NCI-H82 treated with DMSO at 0.1 percent for 48 hours (cell line): ENCODE measurements around the gene LDHA.

ENCODE experiments used
- DNase-seq: peaks from one replicate; lab custom pipeline; 2025; ENCODE audit not compliant: unreplicated experiment; lab: John Stamatoyannopoulos, UW

The LDHA gene

DNA sequence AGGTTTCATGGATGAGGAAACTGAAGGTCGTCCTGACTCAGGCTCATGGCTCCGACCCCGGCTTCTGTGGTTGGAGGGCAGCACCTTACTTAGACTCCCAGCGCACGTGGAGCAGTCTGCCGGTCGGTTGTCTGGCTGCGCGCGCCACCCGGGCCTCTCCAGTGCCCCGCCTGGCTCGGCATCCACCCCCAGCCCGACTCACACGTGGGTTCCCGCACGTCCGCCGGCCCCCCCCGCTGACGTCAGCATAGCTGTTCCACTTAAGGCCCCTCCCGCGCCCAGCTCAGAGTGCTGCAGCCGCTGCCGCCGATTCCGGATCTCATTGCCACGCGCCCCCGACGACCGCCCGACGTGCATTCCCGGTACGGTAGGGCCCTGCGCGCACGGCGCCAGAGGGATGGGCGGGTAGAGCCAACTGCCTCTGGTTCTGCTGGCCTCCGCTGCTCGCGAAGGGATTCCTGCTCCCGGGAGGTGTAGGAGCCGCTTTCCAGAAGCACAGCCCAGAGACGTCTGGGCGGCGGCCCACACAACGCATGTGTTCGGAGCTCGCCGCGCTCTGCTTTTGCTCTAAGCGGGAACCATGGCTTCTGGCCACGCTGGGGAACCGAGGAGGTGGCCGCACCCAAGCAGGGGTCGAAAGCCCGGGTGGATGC, at the start of gene LDHA:
Gene LDHA (plus strand): TSS at position 289 of the 653 bp plus-strand sequence. CDS start 2,280 bp downstream, outside the sequence.
- DNase-seq = peak; percentile 70

DNA sequence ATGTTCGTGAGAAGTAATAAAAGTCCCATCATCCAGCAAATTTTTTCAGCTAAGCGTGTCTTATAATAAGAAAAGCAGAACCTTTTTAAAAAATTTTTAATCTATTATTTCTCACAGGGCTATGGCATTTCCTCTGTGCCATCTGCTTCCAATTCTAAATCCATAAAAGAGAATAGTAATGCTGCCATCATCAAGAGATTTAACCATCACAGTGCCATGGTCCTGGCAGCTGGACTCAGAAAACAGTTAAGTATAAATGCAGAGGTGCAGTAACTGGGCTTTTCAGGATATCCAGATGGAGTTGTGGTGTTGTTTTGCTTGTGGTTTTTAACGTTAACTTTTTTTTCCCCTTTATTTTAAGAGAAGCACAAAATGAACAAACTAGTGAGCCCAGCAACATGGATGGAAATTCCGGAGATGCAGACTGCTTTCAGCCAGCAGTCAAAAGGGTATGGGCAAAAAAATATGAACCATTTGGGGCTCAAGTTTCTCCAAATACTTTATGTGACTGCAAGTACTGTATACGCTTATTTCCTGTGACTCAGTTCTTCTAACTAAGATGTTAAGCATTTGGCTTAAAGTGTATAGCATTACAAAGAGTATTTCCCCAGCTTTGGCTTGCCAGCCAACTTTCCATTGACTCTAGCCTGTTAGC, 46.8 kb upstream of the LDHA start:
- no peak for DNase-seq

DNA sequence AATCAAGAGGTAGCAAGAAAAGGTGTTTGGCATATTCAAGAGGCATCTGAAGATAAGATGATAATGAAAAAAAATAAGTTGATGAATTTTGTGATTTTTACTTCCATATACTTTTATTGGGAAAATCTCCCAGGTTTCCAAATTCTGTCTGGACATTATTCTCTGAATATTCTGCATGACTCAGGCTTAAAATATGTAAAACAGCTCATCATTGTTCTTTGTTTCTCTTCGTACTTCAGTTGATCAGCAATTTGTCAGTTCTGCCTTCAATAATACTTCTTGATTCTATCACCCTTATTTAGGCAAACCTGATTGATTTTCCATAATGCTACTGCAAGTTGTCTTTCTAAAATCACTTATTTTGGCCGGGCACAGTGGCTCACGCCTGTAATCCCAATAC, 41.8 kb upstream of the LDHA start:
- DNase-seq = no peak

DNA sequence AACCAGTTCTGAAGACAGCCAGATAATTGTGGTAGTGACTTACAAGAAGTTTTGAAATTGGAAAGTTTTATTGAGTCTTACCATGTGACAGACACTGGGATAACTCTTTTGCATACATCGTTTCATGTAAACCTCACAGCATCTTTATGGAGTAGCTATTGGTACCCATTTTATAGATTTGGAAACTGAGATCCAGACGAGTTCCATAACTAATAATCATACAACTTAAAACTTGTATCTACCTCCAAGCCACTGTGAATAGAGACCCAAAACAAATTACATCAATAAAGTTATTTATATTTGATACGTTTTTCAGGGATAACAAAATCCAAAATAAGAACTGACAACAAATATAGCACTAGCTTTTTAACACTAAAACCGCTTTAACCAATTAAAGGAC, 35.7 kb upstream of the LDHA start:
- DNase-seq = no peak

DNA sequence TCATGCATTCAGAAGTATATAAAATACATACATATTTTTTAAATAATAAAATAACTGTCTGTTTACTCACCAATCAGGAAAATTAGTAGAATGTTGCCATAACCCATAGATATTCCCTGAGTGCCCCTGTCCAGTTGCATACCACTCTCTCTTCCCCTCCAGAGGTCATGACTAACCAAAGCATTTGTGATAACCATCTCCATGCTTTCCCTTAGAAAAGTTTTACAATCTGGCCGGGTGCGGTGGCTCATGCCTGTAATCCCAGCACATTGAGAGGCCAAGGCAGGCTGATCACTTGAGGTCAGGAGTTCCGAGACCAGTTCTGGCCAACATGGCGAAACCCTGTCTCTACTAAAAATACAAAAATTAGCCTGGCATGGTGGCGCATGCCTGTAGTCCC, 33.2 kb upstream of the LDHA start:
- no peak for DNase-seq

DNA sequence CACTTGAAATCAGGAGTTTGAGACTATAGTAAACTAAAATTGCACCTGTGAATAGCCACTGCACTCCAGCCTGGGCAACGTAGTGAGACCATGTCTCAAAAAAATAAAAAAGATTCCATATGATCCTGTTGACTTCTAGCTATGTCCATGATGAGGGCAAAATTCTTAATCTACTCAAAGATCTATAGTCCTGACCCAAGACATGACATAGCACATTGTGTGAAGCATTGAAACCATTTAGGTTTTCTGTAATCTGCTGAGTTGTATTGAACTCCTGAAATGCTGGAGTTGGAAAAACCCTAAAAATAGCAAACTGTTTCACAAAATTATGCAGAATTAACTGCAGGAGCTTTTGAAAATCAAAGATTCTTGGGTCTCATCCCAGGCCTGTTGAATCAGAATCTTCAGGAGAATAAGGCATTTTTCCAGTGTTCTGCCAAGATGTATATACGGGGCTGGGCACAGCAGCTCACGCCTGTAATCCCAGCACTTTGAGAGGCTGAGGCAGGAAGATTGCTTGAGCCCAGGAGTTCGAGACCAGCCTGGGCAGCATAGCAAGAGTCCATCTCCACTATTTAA, 29.8 kb upstream of the LDHA start:
- DNase-seq = no peak

DNA sequence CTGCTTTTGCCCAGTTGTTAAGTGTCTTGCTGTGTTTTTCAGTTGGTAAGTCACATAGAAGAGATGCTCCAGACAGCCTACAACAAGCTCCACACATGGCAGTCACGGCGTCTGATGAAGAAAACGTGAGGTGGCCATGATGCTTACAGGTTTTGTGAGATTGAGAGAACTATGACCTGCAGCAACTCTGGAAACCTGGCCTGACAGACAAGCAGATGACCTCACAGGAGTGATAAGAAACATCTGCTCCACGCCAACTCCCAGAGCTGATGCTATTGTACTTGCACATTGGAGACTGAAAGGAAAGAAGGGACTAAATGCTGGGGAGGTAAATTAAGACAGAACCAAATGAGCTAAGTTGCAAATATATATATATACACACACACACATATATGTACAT, 28.6 kb upstream of the LDHA start:
- DNase-seq = no peak

DNA sequence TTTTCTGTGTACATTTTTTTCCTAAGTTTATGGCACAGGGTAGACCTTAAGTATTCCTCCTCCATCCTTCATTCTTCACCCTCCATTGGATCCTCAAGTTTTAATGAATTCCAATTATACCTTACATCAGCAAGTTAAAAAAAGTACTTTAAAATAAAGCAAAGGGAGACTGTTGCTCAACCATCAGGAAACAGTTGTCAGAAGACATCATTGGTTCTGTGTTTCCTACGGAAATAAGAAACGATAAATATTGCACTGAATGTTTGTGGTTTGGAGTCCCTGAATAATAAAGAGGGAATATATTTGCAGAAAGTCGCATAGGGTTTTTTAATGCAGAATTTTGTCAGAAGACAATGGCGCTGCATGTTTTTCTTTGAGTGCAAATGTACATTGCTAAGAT, 28.1 kb upstream of the LDHA start:
- no peak for DNase-seq

DNA sequence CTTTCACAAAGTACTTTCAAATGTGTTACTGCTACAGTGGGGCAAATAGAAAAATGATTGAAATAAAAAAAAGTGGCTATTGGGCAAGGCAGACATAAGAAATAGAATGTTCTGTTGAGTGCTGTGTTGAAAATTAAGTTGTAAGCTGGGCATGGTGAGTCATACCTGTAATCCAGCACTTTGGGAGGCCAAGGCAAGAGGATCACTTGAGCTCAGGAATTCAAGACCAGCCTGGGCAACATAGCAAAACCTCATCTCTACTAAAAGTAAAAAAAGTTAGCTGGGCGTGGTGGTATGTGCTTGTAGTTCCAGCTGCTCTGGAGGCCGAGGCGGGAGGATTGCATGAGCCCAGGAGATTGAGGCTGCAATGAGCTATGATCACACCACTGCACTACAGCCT, 26.9 kb upstream of the LDHA start:
- no peak for DNase-seq

DNA sequence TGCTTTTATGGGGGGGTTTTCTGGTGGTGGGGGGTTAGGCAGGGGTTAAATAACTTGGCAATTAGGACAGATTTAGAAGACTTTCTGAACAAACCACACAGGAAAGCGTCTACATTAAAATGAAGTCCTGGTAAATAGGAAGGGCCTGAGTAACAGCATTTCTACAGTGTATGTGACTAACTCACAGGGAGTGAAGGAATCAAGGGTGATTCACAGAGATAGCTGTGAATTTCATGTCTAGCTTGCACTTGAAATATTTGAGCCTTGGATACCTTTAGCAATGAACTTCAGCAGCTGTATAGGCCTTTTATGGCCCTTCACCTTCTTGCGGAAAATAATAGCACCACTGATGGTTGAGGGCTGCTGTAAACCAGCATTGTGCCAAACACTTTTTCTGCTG, 26.1 kb upstream of the LDHA start:
- DNase-seq = no peak

DNA sequence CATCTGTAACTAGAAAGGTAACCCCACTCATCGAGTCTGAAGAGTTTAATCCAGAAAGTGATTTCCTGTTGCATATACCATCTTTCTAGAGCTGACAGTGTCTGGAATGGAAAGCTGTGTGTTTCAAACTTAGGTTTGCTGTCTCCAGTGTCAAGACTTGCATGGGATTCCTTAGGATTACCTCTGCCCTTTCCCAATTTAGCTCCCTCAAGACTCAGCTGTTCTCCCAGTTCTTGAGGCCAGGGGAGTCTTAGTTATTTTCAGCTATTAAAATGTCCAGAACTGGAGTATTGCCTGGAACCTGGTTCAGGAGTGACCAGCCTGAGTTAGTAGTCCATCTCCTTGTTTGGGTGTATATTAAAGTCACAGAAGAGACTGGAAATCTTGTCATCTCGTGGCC, 25.0 kb upstream of the LDHA start:
- no peak for DNase-seq

DNA sequence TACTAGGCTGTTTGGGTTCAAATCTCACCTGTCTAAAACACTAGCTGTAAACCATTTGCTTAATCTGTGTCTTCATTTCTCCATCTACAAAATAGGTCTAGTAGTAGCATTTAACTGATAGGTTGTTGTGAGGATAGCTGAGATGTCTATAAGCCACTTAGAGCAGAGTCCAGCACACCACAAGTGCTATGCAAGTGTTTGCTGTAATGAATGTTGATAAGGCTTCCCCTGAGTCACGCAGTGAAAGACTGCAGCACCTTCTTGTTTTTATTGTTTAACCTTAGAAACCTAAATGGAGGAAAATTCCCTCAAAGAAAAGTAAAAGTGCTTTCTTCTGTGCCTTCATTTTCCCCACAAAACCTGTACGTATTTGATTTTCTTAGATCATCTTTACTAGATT, 23.1 kb upstream of the LDHA start:
- no peak for DNase-seq

DNA sequence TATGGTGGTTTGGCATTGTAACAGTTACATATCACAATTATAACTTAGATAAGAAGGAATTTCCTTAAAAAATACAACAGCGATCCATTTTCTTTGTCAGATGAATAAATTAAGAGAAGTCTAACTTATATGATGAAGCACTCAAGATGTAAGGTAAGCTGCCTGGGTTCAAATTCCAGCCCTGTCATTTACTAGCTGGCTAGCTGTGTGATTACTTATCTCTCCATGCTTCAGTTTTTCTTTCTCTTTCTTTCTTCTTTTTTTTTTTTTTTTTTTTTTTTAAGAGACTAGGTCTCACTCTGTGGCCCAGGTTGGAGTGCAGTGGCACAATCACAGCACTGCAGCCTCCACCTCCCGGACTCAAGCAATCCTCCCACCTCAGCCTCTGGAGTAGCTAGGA, 22.2 kb upstream of the LDHA start:
- no peak for DNase-seq

DNA sequence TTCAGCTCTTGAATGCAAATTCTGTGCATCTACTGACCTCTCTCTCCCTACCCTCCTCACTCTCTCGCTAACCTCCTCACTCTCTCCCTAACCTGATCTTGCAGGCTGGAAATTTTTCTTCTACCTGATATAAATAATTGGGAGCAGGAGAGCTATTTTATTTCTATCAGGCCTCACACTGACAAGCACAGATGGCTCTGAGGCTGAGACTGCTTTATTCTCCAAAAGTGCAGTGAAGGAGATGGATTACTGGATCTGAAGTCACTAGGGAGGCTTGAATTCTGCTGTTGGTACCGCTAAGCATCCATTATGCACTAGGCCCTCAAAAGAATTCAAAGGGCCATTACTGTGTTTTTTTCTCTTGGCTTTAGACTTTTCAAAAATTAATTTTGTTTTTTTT, 19.4 kb upstream of the LDHA start:
- no peak for DNase-seq

DNA sequence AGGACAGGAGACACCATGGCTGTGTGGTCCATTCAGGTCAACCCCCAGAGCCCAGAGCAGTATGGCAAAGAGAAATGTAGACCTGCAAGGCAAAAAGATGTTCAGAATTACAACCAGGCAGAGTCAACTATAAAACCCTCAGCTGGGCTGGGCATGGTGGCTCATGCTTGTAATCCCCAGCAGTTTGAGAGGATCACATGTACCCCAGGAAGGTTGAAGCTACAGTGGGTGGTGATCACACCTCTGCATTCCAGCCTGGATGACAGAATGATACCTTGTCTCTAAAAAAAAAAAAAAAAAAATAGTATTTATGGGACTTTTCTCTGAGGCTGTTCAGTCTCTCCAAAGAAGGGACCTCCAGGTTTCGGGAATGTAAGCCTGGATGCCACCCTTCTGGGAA, 18.4 kb upstream of the LDHA start:
- no peak for DNase-seq

DNA sequence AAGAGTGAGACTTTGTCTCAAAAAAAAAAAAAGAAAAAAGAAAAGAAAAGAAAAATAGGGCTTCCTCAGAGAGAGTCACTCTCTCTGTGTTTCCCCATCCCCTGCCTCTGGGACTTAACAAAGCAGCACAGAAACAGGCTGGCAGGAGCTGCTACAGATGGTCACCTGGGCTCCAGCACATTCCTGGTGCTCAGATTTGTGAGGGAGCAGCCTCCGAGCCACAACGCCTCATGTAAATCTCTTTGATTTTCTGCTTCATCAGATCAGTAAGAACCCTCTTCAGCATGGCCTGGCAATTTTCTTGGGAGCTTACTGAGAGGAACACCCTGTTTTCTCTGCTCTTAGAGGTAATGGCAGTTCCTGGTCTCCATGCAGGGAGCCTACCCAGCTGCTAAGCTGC, 15.2 kb upstream of the LDHA start:
- no peak for DNase-seq

DNA sequence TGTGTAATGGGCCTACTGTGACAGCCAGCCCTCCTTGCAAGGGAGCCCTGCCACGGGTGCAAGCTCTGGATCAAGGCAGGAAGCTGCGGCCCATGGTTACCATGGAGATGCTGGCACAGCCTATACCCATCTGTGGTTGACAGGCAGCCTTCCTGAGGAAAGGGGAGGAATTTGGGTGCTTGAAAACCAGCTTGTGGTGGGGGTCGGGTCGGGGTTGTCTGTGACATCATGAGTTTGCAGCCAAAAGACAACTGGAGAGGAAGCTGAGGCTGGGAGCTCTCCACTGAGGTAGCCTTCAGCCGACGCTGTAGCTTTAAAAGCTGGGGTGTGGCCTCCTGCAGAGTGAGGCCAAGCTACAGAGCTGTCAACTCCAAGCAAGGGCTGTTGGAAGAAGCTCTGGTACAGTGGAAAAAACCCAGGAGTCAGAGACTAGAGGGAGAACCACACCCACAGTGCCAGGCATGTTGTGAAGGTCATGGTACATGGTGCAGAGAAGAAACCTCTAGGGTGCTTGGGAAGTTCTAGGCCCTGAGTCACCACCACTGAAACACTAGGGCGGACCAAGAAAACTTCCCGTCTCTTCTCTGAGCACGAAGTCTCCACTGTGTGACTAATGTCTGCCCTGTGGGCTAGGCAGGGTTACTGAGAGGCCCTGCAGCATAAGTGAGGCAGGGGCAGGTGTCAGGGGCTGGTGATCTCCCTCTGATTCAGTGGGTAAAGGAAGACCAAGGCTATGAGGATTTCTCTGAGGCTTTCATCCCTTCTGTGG, 10.8 kb upstream of the LDHA start:
- DNase-seq = no peak

DNA sequence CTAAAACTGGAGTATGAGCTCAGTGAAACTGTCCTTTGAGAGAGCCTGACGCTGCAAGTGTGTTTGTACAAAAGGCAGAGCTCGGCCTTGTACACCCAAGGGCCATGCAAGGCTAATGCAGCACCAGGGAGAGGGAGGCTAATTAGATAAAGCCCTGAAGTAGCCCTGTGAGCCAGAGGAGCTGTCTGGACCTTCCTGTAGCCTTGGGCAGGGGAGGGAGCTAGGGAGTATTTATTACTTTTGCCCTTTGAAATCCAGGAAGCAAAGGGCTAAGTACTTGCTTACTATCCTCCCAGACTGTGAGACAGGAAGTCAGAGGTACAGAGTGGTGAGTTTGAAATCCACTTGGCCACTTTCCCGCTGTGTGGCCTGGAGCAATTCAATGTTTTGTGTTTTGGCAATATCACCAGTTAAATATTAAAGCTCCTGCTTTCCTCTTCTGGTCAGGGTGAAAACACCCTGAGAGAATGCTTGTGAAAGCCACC, 10.2 kb upstream of the LDHA start:
- no peak for DNase-seq

DNA sequence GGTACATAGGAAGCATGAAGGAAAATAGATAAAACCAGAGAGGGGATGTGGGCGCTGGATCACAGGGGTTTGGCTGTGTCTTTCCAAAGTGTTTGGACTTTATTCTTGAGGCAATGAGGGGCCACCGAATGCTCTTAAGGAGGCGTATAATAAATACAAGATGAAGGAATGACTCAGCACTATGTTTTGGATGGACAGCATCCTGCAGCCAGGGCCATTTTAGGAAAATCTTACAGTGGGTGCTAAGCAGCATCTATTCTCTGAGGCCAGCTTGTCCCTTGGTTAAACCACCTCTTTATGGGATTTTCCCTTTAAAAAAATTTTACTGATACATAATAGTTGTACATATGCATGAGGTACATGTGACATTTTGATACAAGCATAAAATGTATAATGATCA, 4.3 kb upstream of the LDHA start:
- no peak for DNase-seq

DNA sequence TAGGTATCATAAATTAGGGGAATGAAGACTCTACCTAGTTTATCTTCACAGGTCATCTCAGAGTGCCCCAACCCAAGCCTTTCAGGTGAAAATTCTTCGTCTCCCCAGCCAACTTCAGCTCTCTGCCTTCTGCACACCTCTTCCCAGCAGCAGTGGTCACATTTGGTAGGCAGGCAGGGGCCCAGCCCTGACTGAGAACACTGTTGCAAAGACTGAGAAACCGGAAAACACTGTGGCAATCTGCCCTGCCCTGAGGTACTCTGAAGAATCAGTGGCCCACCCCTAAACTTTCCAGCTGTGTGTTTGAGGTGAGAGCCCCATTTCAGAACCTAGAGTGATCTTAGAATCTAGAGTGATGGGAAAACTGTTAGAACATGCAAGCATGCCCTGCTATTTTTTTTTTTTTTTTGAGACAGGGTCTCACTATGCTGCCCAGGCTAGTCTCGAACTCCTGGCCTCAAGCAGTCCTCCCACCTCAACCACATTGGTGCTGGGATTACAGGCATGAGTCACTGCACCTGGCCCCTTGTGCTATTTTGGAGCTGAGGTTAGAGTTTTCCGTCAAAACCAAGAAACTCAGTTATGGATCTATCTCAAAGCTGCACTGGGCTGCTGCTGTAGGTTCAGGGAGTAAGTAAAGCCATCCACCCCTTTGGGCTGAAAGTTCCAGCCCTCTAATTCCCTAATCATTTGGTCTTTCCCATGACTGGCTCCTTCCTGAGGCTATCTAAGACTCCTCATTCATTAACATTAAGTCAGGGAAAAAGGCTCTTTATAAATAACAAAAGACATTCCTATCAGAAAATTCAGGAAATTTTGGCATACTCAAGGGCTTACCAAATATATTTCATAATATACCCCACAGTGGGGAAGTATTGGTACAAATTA, 1.7 kb upstream of the LDHA start:
- no peak for DNase-seq
